GM23338 (cell line): Measurements from ENCODE around the gene WFS1. TPM values are rescaled to one million over a fixed set of nuclear protein-coding genes. Genes with fewer than 3 reads are reported as not detected.

Experiments used
- ATAC-seq: fragments of 200-7000 bp; cut with Tn5 transposase; 3 replicates; pipeline ENCODE4 v1.9.1; 2020
- DNase-seq: peaks from one replicate; pipeline ENCODE4 v3.0.0-alpha.2; 2015; ENCODE audit warnings: low spot score
- H2AFZ ChIP-seq: fragments of 200-600 bp; sonication (generic); 2 replicates; pipeline ENCODE4 v1.8.0; 2016; ENCODE audit warnings: antibody characterized with exemption, mild to moderate bottlenecking, moderate library complexity
- H3F3A ChIP-seq: fragments of 200-600 bp; sonication (generic); replicated peaks from 2 replicates; pipeline ENCODE4 v1.8.0; 2017; ENCODE audit warnings: antibody characterized with exemption, mixed run types, low read depth
- H3K27ac ChIP-seq: fragments of 200-600 bp; sonication (generic); 2 replicates; pipeline ENCODE4 v1.6.1; 2016; ENCODE audit warnings: low read depth
- H3K27me3 ChIP-seq: fragments of 200-600 bp; sonication (generic); 2 replicates; pipeline ENCODE4 v1.8.0; 2016; ENCODE audit warnings: mild to moderate bottlenecking, mixed run types, moderate library complexity; ENCODE audit not compliant: insufficient read depth
- H3K36me3 ChIP-seq: fragments of 200-600 bp; sonication (generic); 2 replicates; pipeline ENCODE4 v1.8.0; 2016; ENCODE audit warnings: mild to moderate bottlenecking; ENCODE audit not compliant: insufficient read depth
- H3K4me1 ChIP-seq: fragments of 200-600 bp; sonication (generic); 2 replicates; pipeline ENCODE4 v1.8.0; 2016; ENCODE audit warnings: mild to moderate bottlenecking, moderate library complexity; ENCODE audit not compliant: insufficient read depth
- H3K4me2 ChIP-seq: fragments of 200-600 bp; sonication (generic); 2 replicates; pipeline ENCODE4 v1.7.1; 2017; ENCODE audit warnings: mixed run types
- H3K4me3 ChIP-seq: fragments of 200-600 bp; sonication (generic); 2 replicates; pipeline ENCODE4 v1.6.1; 2016; ENCODE audit warnings: mixed run types
- H3K79me2 ChIP-seq: fragments of 200-600 bp; sonication (generic); replicated peaks from 2 replicates; pipeline ENCODE4 v1.8.0; 2017; ENCODE audit warnings: mild to moderate bottlenecking; ENCODE audit not compliant: insufficient read depth
- H3K9me2 ChIP-seq: fragments of 200-600 bp; sonication (generic); 2 replicates; pipeline ENCODE4 v1.8.0; 2017; ENCODE audit not compliant: insufficient read depth
- H4K20me1 ChIP-seq: fragments of 200-600 bp; sonication (generic); replicated peaks from 2 replicates; pipeline ENCODE4 v1.8.0; 2017; ENCODE audit warnings: mild to moderate bottlenecking; ENCODE audit not compliant: insufficient read depth
- H3K27ac Mint-ChIP-seq: 2 replicates; pipeline ENCODE4 v1.8.0; 2020; ENCODE audit warnings: inconsistent platforms, mild to moderate bottlenecking, moderate library complexity, mixed read lengths
- H3K27me3 Mint-ChIP-seq: 3 replicates; pipeline ENCODE4 v1.8.0; 2022; ENCODE audit warnings: low read depth, mild to moderate bottlenecking, moderate library complexity, mixed read lengths, inconsistent platforms; ENCODE audit not compliant: insufficient read depth, poor library complexity
- H3K36me3 Mint-ChIP-seq: 3 replicates; pipeline ENCODE4 v1.8.0; 2021; ENCODE audit warnings: low read depth, mild to moderate bottlenecking, inconsistent platforms, moderate library complexity, mixed read lengths
- H3K4me1 Mint-ChIP-seq: 3 replicates; pipeline ENCODE4 v1.8.0; 2020; ENCODE audit warnings: mild to moderate bottlenecking, inconsistent platforms, mixed read lengths
- H3K4me3 Mint-ChIP-seq: 3 replicates; pipeline ENCODE4 v1.8.0; 2021; ENCODE audit warnings: moderate library complexity, mild to moderate bottlenecking, inconsistent platforms, mixed read lengths
- H3K9me3 Mint-ChIP-seq: 3 replicates; pipeline ENCODE4 v1.8.0; 2020; ENCODE audit warnings: moderate library complexity, mild to moderate bottlenecking, inconsistent platforms, mixed read lengths
- CREB1 ChIP-seq: fragments of 250-450 bp; sonication (Bioruptor Pico); IDR thresholded peaks from 2 replicates; pipeline ENCODE4 v1.5.0; 2020; ENCODE audit warnings: low read depth, mild to moderate bottlenecking, moderate library complexity
- EZH2 ChIP-seq: fragments of 200-600 bp; sonication (generic); IDR thresholded peaks from one replicate; pipeline ENCODE4 v1.8.0; 2017; ENCODE audit warnings: antibody characterized with exemption, mild to moderate bottlenecking, low read depth; ENCODE audit not compliant: unreplicated experiment
- EZH2phosphoT487 ChIP-seq: fragments of 200-600 bp; sonication (generic); IDR thresholded peaks from one replicate; pipeline ENCODE4 v1.8.1; 2018; ENCODE audit warnings: antibody characterized with exemption; ENCODE audit not compliant: unreplicated experiment
- JUNB ChIP-seq: IDR thresholded peaks from one replicate; pipeline ENCODE4 v1.6.1; 2016; ENCODE audit warnings: antibody characterized with exemption; ENCODE audit not compliant: unreplicated experiment
- NANOG ChIP-seq: IDR thresholded peaks from 2 replicates; pipeline ENCODE4 v1.6.1; 2016; ENCODE audit warnings: antibody characterized with exemption, borderline replicate concordance
- STAT1 ChIP-seq: IDR thresholded peaks from one replicate; pipeline ENCODE4 v1.6.1; 2016; ENCODE audit warnings: antibody characterized with exemption; ENCODE audit not compliant: unreplicated experiment
- ZNF114 ChIP-seq: fragments of 250-450 bp; sonication (Bioruptor Pico); IDR thresholded peaks from 2 replicates; pipeline ENCODE4 v1.5.0; 2020; ENCODE audit warnings: mild to moderate bottlenecking, moderate library complexity
- ZNF331 ChIP-seq: fragments of 250-450 bp; sonication (Bioruptor Pico); IDR thresholded peaks from 2 replicates; pipeline ENCODE4 v1.5.0; 2020; ENCODE audit warnings: low read depth, mild to moderate bottlenecking, moderate library complexity
- polyA plus RNA-seq: library from polyadenylated mRNA; unstranded; fragments of >200 nt; fragmentation: Nextera tagmentation; extraction: Ambion mirVana; gene quantifications from 2 replicates; pipeline ENCODE4 v1.2.1, GENCODE V29; 2016
- total RNA-seq: library from RNA; depleted of rRNA; stranded (reverse); fragments of >200 nt; shearing (Covaris generic); gene quantifications from 2 replicates; pipeline ENCODE4 v1.2.3, GENCODE V29; 2014
- TF ChIP-seq, protein P1 (sequence below): IDR thresholded peaks from one replicate; pipeline ENCODE4 v1.6.1; 2018; ENCODE audit warnings: antibody characterized with exemption; ENCODE audit not compliant: unreplicated experiment
- TF ChIP-seq, protein P2 (sequence below), 2 experiments: fragments of 200-600 bp in 1 of 2; sonication (generic) in 1 of 2; conservative IDR thresholded peaks; 2 replicates each; pipeline versions ENCODE4 v1.5.1 to v1.6.1; 2016 to 2017; ENCODE audit warnings: antibody characterized with exemption in 2 of 2, low read depth in 2 of 2, mild to moderate bottlenecking in 2 of 2, moderate library complexity in 1 of 2
- TF ChIP-seq, protein P3 (sequence below): fragments of 250-450 bp; sonication (Bioruptor Pico); IDR thresholded peaks from 2 replicates; pipeline ENCODE4 v1.5.0; 2020; ENCODE audit warnings: mild to moderate bottlenecking, moderate library complexity
- TF ChIP-seq, protein P4 (sequence below): IDR thresholded peaks from 2 replicates; pipeline ENCODE4 v1.6.1; 2016; ENCODE audit warnings: antibody characterized with exemption

The WFS1 gene
- total and polyA plus RNA-seq, 2 experiments from 2014 or later = 24.7 to 45.4 TPM

- no peaks in the 10 kb centered on the region for H3K9me2 ChIP-seq
- no peaks in the 10 kb centered on the region for H3F3A ChIP-seq
- no peaks in the 10 kb centered on the region for H4K20me1 ChIP-seq
- no peak overlapping the region for H3K27ac ChIP-seq
- no peak overlapping the region for H2AFZ ChIP-seq
- TF ChIP-seq, protein P1, sequence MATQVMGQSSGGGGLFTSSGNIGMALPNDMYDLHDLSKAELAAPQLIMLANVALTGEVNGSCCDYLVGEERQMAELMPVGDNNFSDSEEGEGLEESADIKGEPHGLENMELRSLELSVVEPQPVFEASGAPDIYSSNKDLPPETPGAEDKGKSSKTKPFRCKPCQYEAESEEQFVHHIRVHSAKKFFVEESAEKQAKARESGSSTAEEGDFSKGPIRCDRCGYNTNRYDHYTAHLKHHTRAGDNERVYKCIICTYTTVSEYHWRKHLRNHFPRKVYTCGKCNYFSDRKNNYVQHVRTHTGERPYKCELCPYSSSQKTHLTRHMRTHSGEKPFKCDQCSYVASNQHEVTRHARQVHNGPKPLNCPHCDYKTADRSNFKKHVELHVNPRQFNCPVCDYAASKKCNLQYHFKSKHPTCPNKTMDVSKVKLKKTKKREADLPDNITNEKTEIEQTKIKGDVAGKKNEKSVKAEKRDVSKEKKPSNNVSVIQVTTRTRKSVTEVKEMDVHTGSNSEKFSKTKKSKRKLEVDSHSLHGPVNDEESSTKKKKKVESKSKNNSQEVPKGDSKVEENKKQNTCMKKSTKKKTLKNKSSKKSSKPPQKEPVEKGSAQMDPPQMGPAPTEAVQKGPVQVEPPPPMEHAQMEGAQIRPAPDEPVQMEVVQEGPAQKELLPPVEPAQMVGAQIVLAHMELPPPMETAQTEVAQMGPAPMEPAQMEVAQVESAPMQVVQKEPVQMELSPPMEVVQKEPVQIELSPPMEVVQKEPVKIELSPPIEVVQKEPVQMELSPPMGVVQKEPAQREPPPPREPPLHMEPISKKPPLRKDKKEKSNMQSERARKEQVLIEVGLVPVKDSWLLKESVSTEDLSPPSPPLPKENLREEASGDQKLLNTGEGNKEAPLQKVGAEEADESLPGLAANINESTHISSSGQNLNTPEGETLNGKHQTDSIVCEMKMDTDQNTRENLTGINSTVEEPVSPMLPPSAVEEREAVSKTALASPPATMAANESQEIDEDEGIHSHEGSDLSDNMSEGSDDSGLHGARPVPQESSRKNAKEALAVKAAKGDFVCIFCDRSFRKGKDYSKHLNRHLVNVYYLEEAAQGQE = no peak
- TF ChIP-seq EZH2phosphoT487 = no peak
- TF ChIP-seq EZH2 = no peak
- TF ChIP-seq, protein P2, sequence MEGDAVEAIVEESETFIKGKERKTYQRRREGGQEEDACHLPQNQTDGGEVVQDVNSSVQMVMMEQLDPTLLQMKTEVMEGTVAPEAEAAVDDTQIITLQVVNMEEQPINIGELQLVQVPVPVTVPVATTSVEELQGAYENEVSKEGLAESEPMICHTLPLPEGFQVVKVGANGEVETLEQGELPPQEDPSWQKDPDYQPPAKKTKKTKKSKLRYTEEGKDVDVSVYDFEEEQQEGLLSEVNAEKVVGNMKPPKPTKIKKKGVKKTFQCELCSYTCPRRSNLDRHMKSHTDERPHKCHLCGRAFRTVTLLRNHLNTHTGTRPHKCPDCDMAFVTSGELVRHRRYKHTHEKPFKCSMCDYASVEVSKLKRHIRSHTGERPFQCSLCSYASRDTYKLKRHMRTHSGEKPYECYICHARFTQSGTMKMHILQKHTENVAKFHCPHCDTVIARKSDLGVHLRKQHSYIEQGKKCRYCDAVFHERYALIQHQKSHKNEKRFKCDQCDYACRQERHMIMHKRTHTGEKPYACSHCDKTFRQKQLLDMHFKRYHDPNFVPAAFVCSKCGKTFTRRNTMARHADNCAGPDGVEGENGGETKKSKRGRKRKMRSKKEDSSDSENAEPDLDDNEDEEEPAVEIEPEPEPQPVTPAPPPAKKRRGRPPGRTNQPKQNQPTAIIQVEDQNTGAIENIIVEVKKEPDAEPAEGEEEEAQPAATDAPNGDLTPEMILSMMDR (conservative IDR thresholded peaks at IDR 0.05; ENCODE audit: low read depth in 2 of 2) = no peak
- TF ChIP-seq, protein P3, sequence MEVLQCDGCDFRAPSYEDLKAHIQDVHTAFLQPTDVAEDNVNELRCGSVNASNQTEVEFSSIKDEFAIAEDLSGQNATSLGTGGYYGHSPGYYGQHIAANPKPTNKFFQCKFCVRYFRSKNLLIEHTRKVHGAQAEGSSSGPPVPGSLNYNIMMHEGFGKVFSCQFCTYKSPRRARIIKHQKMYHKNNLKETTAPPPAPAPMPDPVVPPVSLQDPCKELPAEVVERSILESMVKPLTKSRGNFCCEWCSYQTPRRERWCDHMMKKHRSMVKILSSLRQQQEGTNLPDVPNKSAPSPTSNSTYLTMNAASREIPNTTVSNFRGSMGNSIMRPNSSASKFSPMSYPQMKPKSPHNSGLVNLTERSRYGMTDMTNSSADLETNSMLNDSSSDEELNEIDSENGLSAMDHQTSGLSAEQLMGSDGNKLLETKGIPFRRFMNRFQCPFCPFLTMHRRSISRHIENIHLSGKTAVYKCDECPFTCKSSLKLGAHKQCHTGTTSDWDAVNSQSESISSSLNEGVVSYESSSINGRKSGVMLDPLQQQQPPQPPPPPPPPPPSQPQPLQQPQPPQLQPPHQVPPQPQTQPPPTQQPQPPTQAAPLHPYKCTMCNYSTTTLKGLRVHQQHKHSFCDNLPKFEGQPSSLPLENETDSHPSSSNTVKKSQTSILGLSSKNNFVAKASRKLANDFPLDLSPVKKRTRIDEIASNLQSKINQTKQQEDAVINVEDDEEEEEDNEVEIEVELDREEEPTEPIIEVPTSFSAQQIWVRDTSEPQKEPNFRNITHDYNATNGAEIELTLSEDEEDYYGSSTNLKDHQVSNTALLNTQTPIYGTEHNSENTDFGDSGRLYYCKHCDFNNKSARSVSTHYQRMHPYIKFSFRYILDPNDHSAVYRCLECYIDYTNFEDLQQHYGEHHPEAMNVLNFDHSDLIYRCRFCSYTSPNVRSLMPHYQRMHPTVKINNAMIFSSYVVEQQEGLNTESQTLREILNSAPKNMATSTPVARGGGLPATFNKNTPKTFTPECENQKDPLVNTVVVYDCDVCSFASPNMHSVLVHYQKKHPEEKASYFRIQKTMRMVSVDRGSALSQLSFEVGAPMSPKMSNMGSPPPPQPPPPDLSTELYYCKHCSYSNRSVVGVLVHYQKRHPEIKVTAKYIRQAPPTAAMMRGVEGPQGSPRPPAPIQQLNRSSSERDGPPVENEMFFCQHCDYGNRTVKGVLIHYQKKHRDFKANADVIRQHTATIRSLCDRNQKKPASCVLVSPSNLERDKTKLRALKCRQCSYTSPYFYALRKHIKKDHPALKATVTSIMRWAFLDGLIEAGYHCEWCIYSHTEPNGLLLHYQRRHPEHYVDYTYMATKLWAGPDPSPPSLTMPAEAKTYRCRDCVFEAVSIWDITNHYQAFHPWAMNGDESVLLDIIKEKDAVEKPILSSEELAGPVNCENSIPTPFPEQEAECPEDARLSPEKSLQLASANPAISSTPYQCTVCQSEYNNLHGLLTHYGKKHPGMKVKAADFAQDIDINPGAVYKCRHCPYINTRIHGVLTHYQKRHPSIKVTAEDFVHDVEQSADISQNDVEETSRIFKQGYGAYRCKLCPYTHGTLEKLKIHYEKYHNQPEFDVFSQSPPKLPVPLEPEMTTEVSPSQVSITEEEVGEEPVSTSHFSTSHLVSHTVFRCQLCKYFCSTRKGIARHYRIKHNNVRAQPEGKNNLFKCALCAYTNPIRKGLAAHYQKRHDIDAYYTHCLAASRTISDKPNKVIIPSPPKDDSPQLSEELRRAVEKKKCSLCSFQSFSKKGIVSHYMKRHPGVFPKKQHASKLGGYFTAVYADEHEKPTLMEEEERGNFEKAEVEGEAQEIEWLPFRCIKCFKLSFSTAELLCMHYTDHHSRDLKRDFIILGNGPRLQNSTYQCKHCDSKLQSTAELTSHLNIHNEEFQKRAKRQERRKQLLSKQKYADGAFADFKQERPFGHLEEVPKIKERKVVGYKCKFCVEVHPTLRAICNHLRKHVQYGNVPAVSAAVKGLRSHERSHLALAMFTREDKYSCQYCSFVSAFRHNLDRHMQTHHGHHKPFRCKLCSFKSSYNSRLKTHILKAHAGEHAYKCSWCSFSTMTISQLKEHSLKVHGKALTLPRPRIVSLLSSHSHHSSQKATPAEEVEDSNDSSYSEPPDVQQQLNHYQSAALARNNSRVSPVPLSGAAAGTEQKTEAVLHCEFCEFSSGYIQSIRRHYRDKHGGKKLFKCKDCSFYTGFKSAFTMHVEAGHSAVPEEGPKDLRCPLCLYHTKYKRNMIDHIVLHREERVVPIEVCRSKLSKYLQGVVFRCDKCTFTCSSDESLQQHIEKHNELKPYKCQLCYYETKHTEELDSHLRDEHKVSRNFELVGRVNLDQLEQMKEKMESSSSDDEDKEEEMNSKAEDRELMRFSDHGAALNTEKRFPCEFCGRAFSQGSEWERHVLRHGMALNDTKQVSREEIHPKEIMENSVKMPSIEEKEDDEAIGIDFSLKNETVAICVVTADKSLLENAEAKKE (CRISPR knock-in tag) = no peak
- TF ChIP-seq STAT1 = no peak
- no peak for TF ChIP-seq CREB1 (CRISPR knock-in tag)
- TF ChIP-seq, protein P4, sequence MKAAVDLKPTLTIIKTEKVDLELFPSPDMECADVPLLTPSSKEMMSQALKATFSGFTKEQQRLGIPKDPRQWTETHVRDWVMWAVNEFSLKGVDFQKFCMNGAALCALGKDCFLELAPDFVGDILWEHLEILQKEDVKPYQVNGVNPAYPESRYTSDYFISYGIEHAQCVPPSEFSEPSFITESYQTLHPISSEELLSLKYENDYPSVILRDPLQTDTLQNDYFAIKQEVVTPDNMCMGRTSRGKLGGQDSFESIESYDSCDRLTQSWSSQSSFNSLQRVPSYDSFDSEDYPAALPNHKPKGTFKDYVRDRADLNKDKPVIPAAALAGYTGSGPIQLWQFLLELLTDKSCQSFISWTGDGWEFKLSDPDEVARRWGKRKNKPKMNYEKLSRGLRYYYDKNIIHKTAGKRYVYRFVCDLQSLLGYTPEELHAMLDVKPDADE = no peak
- TF ChIP-seq NANOG = no peak
- TF ChIP-seq ZNF331 (CRISPR knock-in tag) = no peak
- TF ChIP-seq JUNB = no peak
- no peak for TF ChIP-seq ZNF114 (CRISPR knock-in tag)
- Mint-ChIP-seq H3K27ac (no peak overlapping the region), H3K4me3 (no peak overlapping the region), H3K9me3 (no peaks in the 10 kb centered on the region), H3K4me1 (no peaks in the 10 kb centered on the region; the same call in 2 of the 3 replicates), H3K36me3 (no peaks in the 10 kb centered on the region), H3K27me3 (peaks cover 6% of the 10 kb centered on the region)
- no peaks in the 10 kb centered on the region for H3K79me2 ChIP-seq
- DNase-seq (no peak), ATAC-seq (no peak)
- H3K27me3 ChIP-seq = no peaks in the 10 kb centered on the region
- H3K4me1 ChIP-seq = no peaks in the 10 kb centered on the region
- H3K4me2 ChIP-seq = no peak overlapping the region
- no peaks in the 10 kb centered on the region for H3K36me3 ChIP-seq
- no peak overlapping the region for H3K4me3 ChIP-seq
Observed at GRCh38 chr4:6352031-6352692, 82.5 kb downstream of the WFS1 start.
